ENCODE results near the gene ROR1.

- TF ChIP-seq, protein P1, sequence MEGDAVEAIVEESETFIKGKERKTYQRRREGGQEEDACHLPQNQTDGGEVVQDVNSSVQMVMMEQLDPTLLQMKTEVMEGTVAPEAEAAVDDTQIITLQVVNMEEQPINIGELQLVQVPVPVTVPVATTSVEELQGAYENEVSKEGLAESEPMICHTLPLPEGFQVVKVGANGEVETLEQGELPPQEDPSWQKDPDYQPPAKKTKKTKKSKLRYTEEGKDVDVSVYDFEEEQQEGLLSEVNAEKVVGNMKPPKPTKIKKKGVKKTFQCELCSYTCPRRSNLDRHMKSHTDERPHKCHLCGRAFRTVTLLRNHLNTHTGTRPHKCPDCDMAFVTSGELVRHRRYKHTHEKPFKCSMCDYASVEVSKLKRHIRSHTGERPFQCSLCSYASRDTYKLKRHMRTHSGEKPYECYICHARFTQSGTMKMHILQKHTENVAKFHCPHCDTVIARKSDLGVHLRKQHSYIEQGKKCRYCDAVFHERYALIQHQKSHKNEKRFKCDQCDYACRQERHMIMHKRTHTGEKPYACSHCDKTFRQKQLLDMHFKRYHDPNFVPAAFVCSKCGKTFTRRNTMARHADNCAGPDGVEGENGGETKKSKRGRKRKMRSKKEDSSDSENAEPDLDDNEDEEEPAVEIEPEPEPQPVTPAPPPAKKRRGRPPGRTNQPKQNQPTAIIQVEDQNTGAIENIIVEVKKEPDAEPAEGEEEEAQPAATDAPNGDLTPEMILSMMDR (conservative IDR thresholded peaks at IDR 0.05 in 1 of 2, IDR thresholded peaks at IDR 0.05 in 1 of 2; ENCODE audit: low read depth in 1 of 2, low read length in 2 of 2) = no peak
- no peak for TF ChIP-seq EZH2 (IDR thresholded peaks at IDR 0.05; ENCODE audit: low read length, missing control alignments)
Measured at GRCh38 chr1:64162151-64162550, 388.3 kb downstream of the ROR1 start.
